ENCODE measurements around the gene MPZL1. TPM values are rescaled to one million over a fixed set of nuclear protein-coding genes. Genes with fewer than 3 reads are reported as not detected.

MPZL1 gene
- total and polyA plus RNA-seq, 2 of the 13 experiments (the other 11 are each of a cell fraction or from before 2014, with no cell fraction given), result 38.0 to 68.7 TPM

DNA sequence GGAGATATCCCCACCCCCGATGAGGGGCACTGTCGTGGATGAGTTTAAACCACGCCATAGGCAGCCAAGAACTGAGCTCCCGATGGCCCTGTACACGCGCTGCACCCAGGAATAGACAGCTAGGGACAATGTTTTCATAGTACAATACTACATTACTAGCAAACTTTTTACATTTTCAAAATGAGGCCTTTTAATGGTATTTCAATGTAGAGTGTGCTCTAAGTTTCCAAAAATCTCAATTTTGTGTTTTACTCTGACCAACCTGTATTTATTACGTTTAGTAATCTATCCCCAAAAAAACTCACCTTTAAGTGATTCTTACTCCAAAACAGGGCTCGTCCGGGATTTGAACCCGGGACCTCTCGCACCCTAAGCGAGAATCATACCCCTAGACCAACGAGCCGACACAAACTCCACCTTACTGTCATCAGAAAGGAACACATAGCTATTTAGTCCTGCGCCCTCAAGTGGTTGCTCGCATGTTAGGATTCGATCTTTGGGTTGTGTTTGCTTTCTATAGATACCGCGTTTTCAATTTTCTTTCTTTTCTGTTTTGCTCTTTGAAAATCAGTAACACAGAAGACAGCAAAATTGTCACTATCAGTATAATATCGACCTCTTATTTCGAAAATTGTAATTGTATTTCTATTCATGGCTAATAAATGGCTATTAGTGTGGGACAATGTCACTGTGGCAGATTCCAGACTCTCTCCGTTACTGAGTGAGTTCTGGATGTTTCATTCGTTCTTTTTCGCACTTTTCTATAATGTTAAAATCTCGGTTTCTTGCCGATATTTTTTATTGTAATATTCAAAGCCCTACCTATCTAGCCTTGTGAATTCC is 6.4 kb upstream of the MPZL1 start (continued):
- TF ChIP-seq, protein P1, sequence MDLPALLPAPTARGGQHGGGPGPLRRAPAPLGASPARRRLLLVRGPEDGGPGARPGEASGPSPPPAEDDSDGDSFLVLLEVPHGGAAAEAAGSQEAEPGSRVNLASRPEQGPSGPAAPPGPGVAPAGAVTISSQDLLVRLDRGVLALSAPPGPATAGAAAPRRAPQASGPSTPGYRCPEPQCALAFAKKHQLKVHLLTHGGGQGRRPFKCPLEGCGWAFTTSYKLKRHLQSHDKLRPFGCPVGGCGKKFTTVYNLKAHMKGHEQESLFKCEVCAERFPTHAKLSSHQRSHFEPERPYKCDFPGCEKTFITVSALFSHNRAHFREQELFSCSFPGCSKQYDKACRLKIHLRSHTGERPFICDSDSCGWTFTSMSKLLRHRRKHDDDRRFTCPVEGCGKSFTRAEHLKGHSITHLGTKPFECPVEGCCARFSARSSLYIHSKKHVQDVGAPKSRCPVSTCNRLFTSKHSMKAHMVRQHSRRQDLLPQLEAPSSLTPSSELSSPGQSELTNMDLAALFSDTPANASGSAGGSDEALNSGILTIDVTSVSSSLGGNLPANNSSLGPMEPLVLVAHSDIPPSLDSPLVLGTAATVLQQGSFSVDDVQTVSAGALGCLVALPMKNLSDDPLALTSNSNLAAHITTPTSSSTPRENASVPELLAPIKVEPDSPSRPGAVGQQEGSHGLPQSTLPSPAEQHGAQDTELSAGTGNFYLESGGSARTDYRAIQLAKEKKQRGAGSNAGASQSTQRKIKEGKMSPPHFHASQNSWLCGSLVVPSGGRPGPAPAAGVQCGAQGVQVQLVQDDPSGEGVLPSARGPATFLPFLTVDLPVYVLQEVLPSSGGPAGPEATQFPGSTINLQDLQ (CRISPR knock-in tag; IDR thresholded peaks at IDR 0.05), result no peak
- 0 out of 2 replicates have a peak, but pooled peaks have one; percentile 28 for TF ChIP-seq DNMT3B (CRISPR knock-in tag; conservative IDR thresholded peaks at IDR 0.05)
- TF ChIP-seq, protein P2, sequence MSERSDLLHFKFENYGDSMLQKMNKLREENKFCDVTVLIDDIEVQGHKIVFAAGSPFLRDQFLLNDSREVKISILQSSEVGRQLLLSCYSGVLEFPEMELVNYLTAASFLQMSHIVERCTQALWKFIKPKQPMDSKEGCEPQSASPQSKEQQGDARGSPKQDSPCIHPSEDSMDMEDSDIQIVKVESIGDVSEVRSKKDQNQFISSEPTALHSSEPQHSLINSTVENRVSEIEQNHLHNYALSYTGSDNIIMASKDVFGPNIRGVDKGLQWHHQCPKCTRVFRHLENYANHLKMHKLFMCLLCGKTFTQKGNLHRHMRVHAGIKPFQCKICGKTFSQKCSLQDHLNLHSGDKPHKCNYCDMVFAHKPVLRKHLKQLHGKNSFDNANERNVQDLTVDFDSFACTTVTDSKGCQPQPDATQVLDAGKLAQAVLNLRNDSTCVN (CRISPR knock-in tag; IDR thresholded peaks at IDR 0.05; ENCODE audit: borderline replicate concordance), result no peak
- peak; percentile 73; the same call in 1 of the 2 replicates for TF ChIP-seq TGIF2 (CRISPR knock-in tag; IDR thresholded peaks at IDR 0.05)
- TF ChIP-seq, protein P3, sequence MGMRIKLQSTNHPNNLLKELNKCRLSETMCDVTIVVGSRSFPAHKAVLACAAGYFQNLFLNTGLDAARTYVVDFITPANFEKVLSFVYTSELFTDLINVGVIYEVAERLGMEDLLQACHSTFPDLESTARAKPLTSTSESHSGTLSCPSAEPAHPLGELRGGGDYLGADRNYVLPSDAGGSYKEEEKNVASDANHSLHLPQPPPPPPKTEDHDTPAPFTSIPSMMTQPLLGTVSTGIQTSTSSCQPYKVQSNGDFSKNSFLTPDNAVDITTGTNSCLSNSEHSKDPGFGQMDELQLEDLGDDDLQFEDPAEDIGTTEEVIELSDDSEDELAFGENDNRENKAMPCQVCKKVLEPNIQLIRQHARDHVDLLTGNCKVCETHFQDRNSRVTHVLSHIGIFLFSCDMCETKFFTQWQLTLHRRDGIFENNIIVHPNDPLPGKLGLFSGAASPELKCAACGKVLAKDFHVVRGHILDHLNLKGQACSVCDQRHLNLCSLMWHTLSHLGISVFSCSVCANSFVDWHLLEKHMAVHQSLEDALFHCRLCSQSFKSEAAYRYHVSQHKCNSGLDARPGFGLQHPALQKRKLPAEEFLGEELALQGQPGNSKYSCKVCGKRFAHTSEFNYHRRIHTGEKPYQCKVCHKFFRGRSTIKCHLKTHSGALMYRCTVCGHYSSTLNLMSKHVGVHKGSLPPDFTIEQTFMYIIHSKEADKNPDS (CRISPR knock-in tag; IDR thresholded peaks at IDR 0.05), result 0 out of 2 replicates have a peak, but pooled peaks have one; percentile 65
- no peak for TF ChIP-seq ATM (IDR thresholded peaks at IDR 0.05; ENCODE audit: borderline replicate concordance)
- TF ChIP-seq, protein P4, sequence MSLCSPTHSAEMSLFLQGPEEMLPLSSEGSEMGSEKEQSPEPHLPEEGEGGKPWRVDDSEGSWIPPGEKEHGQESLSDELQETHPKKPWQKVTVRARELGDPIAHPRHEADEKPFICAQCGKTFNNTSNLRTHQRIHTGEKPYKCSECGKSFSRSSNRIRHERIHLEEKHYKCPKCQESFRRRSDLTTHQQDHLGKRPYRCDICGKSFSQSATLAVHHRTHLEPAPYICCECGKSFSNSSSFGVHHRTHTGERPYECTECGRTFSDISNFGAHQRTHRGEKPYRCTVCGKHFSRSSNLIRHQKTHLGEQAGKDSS (CRISPR knock-in tag; IDR thresholded peaks at IDR 0.05; ENCODE audit: borderline replicate concordance, low read depth), result peak; percentile 83; the same call in 1 of the 2 replicates
- TF ChIP-seq HDAC6 (IDR thresholded peaks at IDR 0.05; ENCODE audit: low read depth, low read length), result no peak
- peak; percentile 78; the same call in 1 of the 2 replicates for TF ChIP-seq FOXK1 (CRISPR knock-in tag; IDR thresholded peaks at IDR 0.05; ENCODE audit: borderline replicate concordance, low read depth)
- TF ChIP-seq, protein P5, sequence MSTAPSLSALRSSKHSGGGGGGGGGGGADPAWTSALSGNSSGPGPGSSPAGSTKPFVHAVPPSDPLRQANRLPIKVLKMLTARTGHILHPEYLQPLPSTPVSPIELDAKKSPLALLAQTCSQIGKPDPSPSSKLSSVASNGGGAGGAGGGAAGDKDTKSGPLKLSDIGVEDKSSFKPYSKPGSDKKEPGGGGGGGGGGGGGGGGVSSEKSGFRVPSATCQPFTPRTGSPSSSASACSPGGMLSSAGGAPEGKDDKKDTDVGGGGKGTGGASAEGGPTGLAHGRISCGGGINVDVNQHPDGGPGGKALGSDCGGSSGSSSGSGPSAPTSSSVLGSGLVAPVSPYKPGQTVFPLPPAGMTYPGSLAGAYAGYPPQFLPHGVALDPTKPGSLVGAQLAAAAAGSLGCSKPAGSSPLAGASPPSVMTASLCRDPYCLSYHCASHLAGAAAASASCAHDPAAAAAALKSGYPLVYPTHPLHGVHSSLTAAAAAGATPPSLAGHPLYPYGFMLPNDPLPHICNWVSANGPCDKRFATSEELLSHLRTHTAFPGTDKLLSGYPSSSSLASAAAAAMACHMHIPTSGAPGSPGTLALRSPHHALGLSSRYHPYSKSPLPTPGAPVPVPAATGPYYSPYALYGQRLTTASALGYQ (CRISPR knock-in tag; IDR thresholded peaks at IDR 0.05), result no peak; the same call in 1 of the 2 replicates
- no peak for TF ChIP-seq ZNF282 (IDR thresholded peaks at IDR 0.05; ENCODE audit: partially characterized antibody)
- no peak for TF ChIP-seq ARNT (IDR thresholded peaks at IDR 0.05)
- TF ChIP-seq ZNF296 (CRISPR knock-in tag; conservative IDR thresholded peaks at IDR 0.05), result no peak
- TF ChIP-seq, protein P6, sequence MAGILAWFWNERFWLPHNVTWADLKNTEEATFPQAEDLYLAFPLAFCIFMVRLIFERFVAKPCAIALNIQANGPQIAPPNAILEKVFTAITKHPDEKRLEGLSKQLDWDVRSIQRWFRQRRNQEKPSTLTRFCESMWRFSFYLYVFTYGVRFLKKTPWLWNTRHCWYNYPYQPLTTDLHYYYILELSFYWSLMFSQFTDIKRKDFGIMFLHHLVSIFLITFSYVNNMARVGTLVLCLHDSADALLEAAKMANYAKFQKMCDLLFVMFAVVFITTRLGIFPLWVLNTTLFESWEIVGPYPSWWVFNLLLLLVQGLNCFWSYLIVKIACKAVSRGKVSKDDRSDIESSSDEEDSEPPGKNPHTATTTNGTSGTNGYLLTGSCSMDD (CRISPR knock-in tag; IDR thresholded peaks at IDR 0.05), result no peak
- peak; percentile 63 for TF ChIP-seq SP5 (CRISPR knock-in tag; IDR thresholded peaks at IDR 0.05; ENCODE audit: borderline replicate concordance, low read depth)
- TF ChIP-seq, protein P7, sequence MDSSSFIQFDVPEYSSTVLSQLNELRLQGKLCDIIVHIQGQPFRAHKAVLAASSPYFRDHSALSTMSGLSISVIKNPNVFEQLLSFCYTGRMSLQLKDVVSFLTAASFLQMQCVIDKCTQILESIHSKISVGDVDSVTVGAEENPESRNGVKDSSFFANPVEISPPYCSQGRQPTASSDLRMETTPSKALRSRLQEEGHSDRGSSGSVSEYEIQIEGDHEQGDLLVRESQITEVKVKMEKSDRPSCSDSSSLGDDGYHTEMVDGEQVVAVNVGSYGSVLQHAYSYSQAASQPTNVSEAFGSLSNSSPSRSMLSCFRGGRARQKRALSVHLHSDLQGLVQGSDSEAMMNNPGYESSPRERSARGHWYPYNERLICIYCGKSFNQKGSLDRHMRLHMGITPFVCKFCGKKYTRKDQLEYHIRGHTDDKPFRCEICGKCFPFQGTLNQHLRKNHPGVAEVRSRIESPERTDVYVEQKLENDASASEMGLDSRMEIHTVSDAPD (CRISPR knock-in tag; IDR thresholded peaks at IDR 0.05), result no peak
- no peak for TF ChIP-seq HOXD1 (CRISPR knock-in tag; IDR thresholded peaks at IDR 0.05)
